Panc1 (cell line): ENCODE results near the gene SNX7. TPM values are rescaled to one million over a fixed set of nuclear protein-coding genes. Genes with fewer than 3 reads are reported as not detected.

Source experiments
- ATAC-seq: fragments of 200-7000 bp; cut with Tn5 transposase; 2 replicates; pipeline ENCODE4 v1.9.1; 2020; ENCODE audit warnings: mild to moderate bottlenecking, moderate library complexity
- BruUV-seq: library from RNA; stranded (reverse); fragments of 400-500 nt; replicated peaks from 2 replicates; lab custom pipeline; 2021; lab: Mats Ljungman, UMichigan
- CTCF ChIA-PET: fragments of 300-600 bp; sonication (Branson Sonifier 250); formaldehyde crosslinking; loops from one replicate; lab custom pipeline; 2022; ENCODE audit warnings: antibody characterized with exemption; lab: Charles Lee
- POLR2A ChIA-PET: fragments of 300-600 bp; sonication (Branson Sonifier 250); formaldehyde crosslinking; loops from one replicate; lab custom pipeline; 2022; ENCODE audit warnings: antibody characterized with exemption; lab: Charles Lee
- DNase-seq: peaks from one replicate; pipeline ENCODE4 v3.0.0-alpha.2; 2010; ENCODE audit warnings: low read depth, low spot score
- H3K27ac ChIP-seq: 2 replicates; pipeline ENCODE4 v1.5.1; 2011; ENCODE audit warnings: mild to moderate bottlenecking, low read length, inconsistent platforms
- H3K27me3 ChIP-seq: fragments of 200-500 bp; sonication (Bioruptor generic); 2 replicates; pipeline ENCODE4 v1.6.0; 2014; ENCODE audit warnings: low read length, inconsistent platforms; ENCODE audit not compliant: control insufficient read depth, insufficient read depth
- H3K36me3 ChIP-seq: fragments of 200-500 bp; sonication (Bioruptor generic); 2 replicates; pipeline ENCODE4 v1.5.1; 2014; ENCODE audit warnings: inconsistent platforms, mild to moderate bottlenecking, low read length, moderate library complexity; ENCODE audit not compliant: control insufficient read depth, insufficient read depth
- H3K4me1 ChIP-seq: 2 replicates; pipeline ENCODE4 v1.5.1; 2011; ENCODE audit warnings: inconsistent platforms, mild to moderate bottlenecking, low read length, moderate library complexity; ENCODE audit not compliant: control insufficient read depth, insufficient read depth
- H3K4me3 ChIP-seq, 2 experiments: 2 replicates each; pipeline ENCODE4 v1.5.1; 2011 to 2012; ENCODE audit warnings: low read depth in 2 of 2, low read length in 2 of 2, mild to moderate bottlenecking in 2 of 2, inconsistent platforms in 1 of 2, moderate library complexity in 1 of 2
- H3K9me3 ChIP-seq: fragments of 200-500 bp; sonication (Bioruptor generic); 2 replicates; pipeline ENCODE4 v1.5.1; 2014; ENCODE audit warnings: low read depth, mild to moderate bottlenecking, inconsistent platforms, low read length, moderate library complexity; ENCODE audit not compliant: control insufficient read depth, insufficient read depth
- CTCF ChIP-seq: fragments of 450-650 bp; IDR thresholded peaks from 2 replicates; pipeline ENCODE4 v1.5.1; 2017; ENCODE audit warnings: mild to moderate bottlenecking
- POLR2AphosphoS5 ChIP-seq: IDR thresholded peaks from 2 replicates; pipeline ENCODE4 v1.6.1; 2012; ENCODE audit warnings: mild to moderate bottlenecking, low read depth, low read length, moderate library complexity
- REST ChIP-seq, 2 experiments: IDR thresholded peaks; 2 replicates each; pipeline ENCODE4 v1.6.1; 2011 to 2012; ENCODE audit warnings: low read depth in 2 of 2, control low read depth in 1 of 2, low read length in 1 of 2, mild to moderate bottlenecking in 1 of 2, moderate library complexity in 1 of 2; ENCODE audit not compliant: insufficient read depth in 1 of 2
- SIN3A ChIP-seq: IDR thresholded peaks from 2 replicates; pipeline ENCODE4 v1.6.1; 2012; ENCODE audit warnings: low read depth, mild to moderate bottlenecking, low read length, moderate library complexity, borderline replicate concordance; ENCODE audit not compliant: insufficient read depth
- TCF7L2 ChIP-seq: IDR thresholded peaks from 2 replicates; pipeline ENCODE4 v1.6.1; 2011; ENCODE audit warnings: mild to moderate bottlenecking, low read depth, low read length, inconsistent platforms
- in situ Hi-C: cut with HindIII; loops from 2 replicates; pipeline ENCODE4 v1.10.0; 2016; ENCODE audit warnings: low sequenced_read_pairs, low pct_unique_long_range_greater_than_20kb
- intact Hi-C: fragments of 100-400 bp; cut with micrococcal nuclease; formaldehyde crosslinking; loops from one replicate; pipeline ENCODE4 v1.10.0; 2022; ENCODE audit not compliant: unreplicated experiment
- total RNA-seq: library from RNA; stranded (reverse); gene quantifications from one replicate; pipeline ENCODE4 v1.2.1, GENCODE V29; 2021; ENCODE audit not compliant: unreplicated experiment

Gene SNX7
- total RNA-seq, 1 experiment from 2014 or later = 37.4 TPM

GRCh38 chr1:98669355-98670296, 8.1 kb downstream of the SNX7 start:
- DNase-seq (no peak), ATAC-seq (no peak)
- in situ Hi-C loops (no loop called here), intact Hi-C loops (no loop called here)
- TF ChIP-seq TCF7L2 (no peak), REST (IDR thresholded peaks at IDR 0.05; ENCODE audit: insufficient read depth in 1 of 2, low read depth in 2 of 2, low read length in 1 of 2) (no peak), POLR2AphosphoS5 (no peak), SIN3A (no peak), CTCF (no peak)
- BruUV-seq = no TSS peak
- ChIA-PET POLR2A (no interaction called here), CTCF (no interaction called here)
- H3K36me3 ChIP-seq = no peaks in the 10 kb centered on the region
- no peaks in the 10 kb centered on the region for H3K9me3 ChIP-seq
- no peaks in the 10 kb centered on the region for H3K27me3 ChIP-seq
- H3K27ac ChIP-seq = no peak overlapping the region
- H3K4me3 ChIP-seq = no peak overlapping the region
- H3K4me1 ChIP-seq = no peaks in the 10 kb centered on the region

GRCh38 chr1:98672189-98672588, 10.7 kb downstream of the SNX7 start:
- no peak for TF ChIP-seq SIN3A
- no peak for TF ChIP-seq CTCF
- TF ChIP-seq POLR2AphosphoS5 = no peak
- TF ChIP-seq REST (IDR thresholded peaks at IDR 0.05; ENCODE audit: insufficient read depth in 1 of 2, low read depth in 2 of 2, low read length in 1 of 2) = no peak
- no peak for TF ChIP-seq TCF7L2
- Histone ChIP-seq H3K36me3 (no peaks in the 10 kb centered on the region), H3K4me1 (no peaks in the 10 kb centered on the region), H3K27me3 (no peaks in the 10 kb centered on the region), H3K4me3 (no peak overlapping the region), H3K27ac (no peak overlapping the region), H3K9me3 (no peaks in the 10 kb centered on the region)
- intact Hi-C loops (no loop called here), in situ Hi-C loops (no loop called here)
- ChIA-PET POLR2A (no interaction called here), CTCF (no interaction called here)
- no peak for ATAC-seq
- BruUV-seq = no TSS peak
- no peak for DNase-seq
